Stimulated activated CD4-positive, alpha-beta T cell treated with anti-CD3 and anti-CD28 coated beads, TNF-alpha, amount 100 ng/mL, for 24 hours (primary cell): Measurements from ENCODE around the gene GPR17.

ENCODE experiments used
- DNase-seq, 3 experiments: peaks; one replicate each; pipeline ENCODE4 v3.0.0-alpha.2; 2020; ENCODE audit warnings: low read depth in 3 of 3

GPR17 gene

GRCh38 chr2:127614246-127614645 lies 31.7 kb upstream of the GPR17 start:
- DNase-seq = no peak

- DNase-seq = no peak
Observed at GRCh38 chr2:127614731-127615130, 31.2 kb upstream of the GPR17 start.

GRCh38 chr2:127615511-127616166 lies 30.3 kb upstream of the GPR17 start:
- no peak for DNase-seq

- DNase-seq = no peak
Observed at GRCh38 chr2:127618551-127619202, 27.3 kb upstream of the GPR17 start.

GRCh38 chr2:127619203-127619590 lies 26.8 kb upstream of the GPR17 start:
- DNase-seq = no peak

- DNase-seq = no peak
Observed at GRCh38 chr2:127619877-127620705, 25.9 kb upstream of the GPR17 start.

- DNase-seq = no peak
Observed at GRCh38 chr2:127620866-127621265, 25.1 kb upstream of the GPR17 start.

GRCh38 chr2:127621981-127622431 lies 23.9 kb upstream of the GPR17 start:
- DNase-seq = no peak

GRCh38 chr2:127622561-127623387 lies 23.2 kb upstream of the GPR17 start:
- no peak for DNase-seq

GRCh38 chr2:127623388-127624319 lies 22.3 kb upstream of the GPR17 start:
- DNase-seq = no peak

GRCh38 chr2:127624320-127624755 lies 21.6 kb upstream of the GPR17 start:
- DNase-seq = no peak

GRCh38 chr2:127624756-127625571 lies 21.0 kb upstream of the GPR17 start:
- DNase-seq = no peak

- DNase-seq = no peak
Observed at GRCh38 chr2:127625572-127625951, 20.4 kb upstream of the GPR17 start.

- no peak for DNase-seq
Observed at GRCh38 chr2:127626175-127626574, 19.8 kb upstream of the GPR17 start.

- DNase-seq = no peak
Observed at GRCh38 chr2:127626917-127627739, 18.8 kb upstream of the GPR17 start.

- no peak for DNase-seq
Observed at GRCh38 chr2:127627740-127628571, 18.0 kb upstream of the GPR17 start.

GRCh38 chr2:127628767-127629614 lies 17.0 kb upstream of the GPR17 start:
- DNase-seq = no peak
